PFSK-1 (cell line): ENCODE measurements around the gene MMP28.

Experiments
- POLR2AphosphoS5 ChIP-seq: IDR thresholded peaks from 2 replicates; pipeline ENCODE4 v1.6.1; 2012; ENCODE audit warnings: low read depth, mild to moderate bottlenecking, control low read depth, low read length, moderate library complexity
- REST ChIP-seq, 2 experiments: IDR thresholded peaks; 2 replicates each; pipeline versions ENCODE4 v1.6.1 to v1.8.0; 2011 to 2012; ENCODE audit warnings: low read depth in 2 of 2, low read length in 2 of 2, control low read depth in 1 of 2, inconsistent platforms in 1 of 2, mild to moderate bottlenecking in 1 of 2, moderate library complexity in 1 of 2; ENCODE audit not compliant: insufficient read depth in 1 of 2
- SIN3A ChIP-seq: IDR thresholded peaks from 2 replicates; pipeline ENCODE4 v1.6.1; 2012; ENCODE audit warnings: mild to moderate bottlenecking, low read length, moderate library complexity, borderline replicate concordance; ENCODE audit not compliant: insufficient read depth

- TF ChIP-seq POLR2AphosphoS5 (no peak), REST (IDR thresholded peaks at IDR 0.05; ENCODE audit: insufficient read depth in 1 of 2, low read depth in 2 of 2, low read length in 2 of 2) (no peak), SIN3A (no peak)
Observed at GRCh38 chr17:35726953-35727460, 68.4 kb downstream of the MMP28 start.
